CD4-positive, alpha-beta T cell treated with Interleukin-4 for 4 hours (primary cell): ENCODE results near the gene LIN9.
"Not testable (repeated sequence)": the region's sequence is repeated elsewhere in the genome, so short reads cannot be mapped to it uniquely, and the experiment has no call there.

Experiments used
- DNase-seq: peaks from one replicate; pipeline ENCODE4 v3.0.0-alpha.2; 2020

LIN9 gene

GRCh38 chr1:226268421-226269124 lies 40.4 kb downstream of the LIN9 start:
- DNase-seq: no peak

- no peak for DNase-seq
These were observed 47.1 kb downstream of the LIN9 start for GRCh38 chr1:226261818-226262217.

GRCh38 chr1:226255380-226255779 lies 53.6 kb downstream of the LIN9 start:
- DNase-seq: no peak

- no peak for DNase-seq
These were observed 55.0 kb downstream of the LIN9 start for GRCh38 chr1:226253933-226254332.

DNA sequence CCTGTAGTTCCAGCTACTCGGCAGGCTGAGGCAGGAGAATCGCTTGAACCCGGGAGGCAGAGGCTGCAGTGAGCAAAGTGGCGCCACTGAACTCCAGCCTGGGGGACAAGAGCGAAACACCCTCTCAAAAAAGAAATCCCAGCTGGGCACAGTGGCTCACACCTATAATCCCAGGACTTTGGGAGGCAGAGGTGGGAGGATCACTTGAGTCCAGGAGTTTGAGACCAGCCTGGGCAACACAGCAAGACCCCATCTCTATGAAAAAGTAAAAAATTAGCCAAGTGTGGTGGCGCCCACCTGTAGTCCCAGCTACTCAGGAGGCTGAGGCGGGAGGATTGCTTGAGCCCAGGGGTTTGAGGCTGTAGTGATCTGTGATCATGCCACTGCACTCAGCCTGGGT lies 56.1 kb downstream of the LIN9 start:
- DNase-seq: not testable (repeated sequence)

DNA sequence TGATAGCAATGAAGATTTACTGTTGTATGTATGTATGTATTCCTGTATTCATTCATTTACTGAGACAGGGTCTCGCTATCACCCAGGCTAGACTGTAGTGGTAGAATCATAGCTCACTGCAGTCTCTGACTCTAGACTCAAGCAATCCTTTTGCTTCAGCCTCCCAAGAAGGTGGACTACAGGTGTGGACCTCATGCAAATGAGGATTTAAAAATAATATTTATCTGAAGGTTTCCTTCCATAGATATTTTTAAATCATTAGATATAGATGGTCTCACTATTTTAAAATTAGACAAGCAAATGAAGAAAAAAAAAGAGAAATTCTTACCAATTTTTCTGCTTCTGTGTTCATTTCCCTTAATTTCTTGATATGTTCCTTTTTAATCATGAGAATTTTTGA lies 58.5 kb downstream of the LIN9 start:
- no peak for DNase-seq

DNA sequence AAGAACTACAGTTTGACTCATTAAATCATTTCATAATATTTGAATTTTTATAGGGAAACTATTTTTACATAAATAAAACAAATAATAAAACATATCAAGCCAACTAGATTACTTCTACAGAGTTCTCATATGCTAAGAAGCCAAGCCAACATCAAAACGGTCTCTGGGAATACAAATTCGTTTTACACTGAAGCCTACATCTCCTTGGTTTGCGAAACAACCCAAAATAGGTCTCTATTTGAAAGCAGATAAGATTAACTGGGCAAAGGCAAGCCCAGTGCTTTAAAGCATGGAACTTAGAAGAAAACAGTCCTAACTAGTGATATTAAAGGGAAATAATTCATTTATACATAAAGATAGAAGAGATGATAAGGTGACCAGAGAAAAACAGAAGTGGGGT lies 60.2 kb downstream of the LIN9 start:
- DNase-seq: no peak

DNA sequence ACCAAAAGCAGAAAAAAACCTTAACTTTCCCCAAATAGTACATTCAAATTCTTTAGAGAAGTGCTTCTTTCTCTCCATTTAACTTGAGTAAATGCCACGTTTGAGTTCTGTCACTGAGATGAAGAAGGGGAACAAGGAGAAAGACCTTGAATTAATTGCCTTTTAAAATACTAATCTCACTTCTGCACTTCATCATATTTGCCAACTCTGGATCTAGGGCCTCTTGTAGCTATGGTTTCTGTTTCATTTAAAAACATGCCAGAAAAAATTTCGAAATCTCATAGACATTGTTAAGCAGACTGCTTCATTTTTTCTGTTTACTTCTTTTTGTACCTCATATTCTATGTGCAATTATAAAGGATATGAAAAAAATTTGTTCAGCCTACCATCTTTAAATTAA lies 60.9 kb downstream of the LIN9 start:
- no peak for DNase-seq

DNA sequence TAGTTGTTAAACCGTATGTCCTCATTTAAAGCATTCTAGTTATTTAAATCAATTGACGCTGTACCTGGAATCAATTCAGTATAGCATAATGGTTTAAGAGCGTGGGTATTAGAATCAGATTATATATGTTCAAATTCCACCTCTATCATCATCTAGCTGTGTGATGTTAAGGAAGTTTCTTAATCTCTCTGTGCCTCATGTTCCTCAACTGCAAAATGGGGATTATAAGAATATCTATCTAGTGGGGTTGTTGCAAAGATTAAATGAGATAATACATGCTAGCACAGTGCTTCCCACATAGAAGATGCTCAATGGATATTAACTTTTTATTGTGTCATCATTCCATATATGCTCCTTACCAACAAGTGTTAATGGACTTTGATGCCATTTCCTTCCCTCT lies 69.5 kb downstream of the LIN9 start:
- no peak for DNase-seq

- no peak for DNase-seq
These were observed 72.1 kb downstream of the LIN9 start for GRCh38 chr1:226236826-226237225.

DNA sequence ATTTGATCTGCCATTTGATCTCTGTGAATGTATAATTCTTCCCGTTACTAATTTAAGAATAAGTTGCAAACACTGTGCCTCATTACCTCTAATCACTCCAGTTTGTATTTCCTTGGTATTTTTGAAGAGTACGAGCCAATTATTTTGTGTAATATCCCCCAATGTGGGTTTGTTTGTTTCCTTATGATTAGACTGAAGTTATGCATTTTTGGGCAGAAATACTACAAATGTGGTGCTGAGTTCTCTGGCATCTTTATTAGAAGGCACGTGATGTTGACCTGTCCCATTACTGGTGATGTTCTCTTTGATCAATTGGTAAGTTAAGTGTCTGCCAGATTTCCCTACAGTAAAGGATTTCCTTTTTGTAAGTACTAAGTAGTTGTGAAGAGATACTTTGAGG lies 75.2 kb downstream of the LIN9 start:
- no peak for DNase-seq

DNA sequence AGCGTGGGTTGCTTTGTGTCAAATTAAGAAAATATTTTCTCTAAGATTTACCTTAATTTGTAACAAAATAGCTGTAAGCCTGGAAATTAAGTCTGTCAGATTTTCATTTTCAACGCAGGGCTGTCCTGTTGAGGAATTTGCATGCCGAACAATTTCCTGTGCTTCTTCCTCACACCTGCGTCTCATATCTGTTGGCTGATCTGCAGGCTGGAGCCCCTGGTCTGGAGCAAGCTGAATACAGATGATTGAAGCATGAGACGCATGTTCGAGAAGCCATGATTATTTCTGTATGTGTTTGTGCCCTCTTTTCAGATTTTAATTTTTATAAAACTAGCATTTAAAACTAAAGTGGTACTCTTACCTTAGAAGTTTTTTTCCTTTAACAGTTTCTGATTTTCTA lies 75.7 kb downstream of the LIN9 start:
- DNase-seq: no peak

DNA sequence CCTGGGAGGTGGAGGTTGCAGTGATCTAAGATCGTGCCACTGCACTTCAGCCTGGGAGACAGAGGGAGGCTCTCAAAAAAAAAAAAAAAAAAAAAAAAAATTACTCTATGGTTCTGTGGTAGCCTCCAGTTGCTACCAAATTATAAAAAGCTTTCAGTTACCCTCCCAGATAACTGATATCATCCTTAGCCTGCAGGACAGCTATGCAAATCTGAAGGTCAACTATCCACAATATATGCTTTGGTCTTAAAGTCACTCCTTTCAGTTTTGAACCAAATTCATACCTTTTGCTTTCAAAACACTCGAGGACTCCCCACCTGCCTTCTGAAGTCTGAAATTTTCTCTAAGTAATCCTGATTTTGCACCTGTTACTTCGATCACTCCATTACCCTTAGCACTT lies 82.4 kb downstream of the LIN9 start:
- no peak for DNase-seq

DNA sequence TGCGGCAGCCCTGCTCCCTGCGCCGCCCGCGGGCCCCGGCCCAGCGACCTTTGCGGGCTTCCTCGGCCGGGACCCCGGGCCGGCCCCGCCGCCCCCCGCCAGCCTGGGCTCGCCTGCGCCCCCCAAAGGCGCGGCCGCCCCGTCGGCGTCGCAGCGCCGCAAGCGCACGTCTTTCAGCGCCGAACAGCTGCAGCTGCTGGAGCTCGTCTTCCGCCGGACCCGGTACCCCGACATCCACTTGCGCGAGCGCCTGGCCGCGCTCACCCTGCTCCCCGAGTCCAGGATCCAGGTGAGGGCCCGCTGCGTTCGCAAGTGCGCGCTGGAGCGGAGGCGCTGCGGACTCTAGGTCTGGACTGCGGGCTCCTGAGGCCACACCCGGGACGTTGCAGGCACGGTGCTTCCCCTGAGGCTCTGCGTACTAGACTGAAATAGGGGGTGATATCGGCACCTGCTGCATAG lies 85.1 kb downstream of the LIN9 start:
- peak; percentile 8 for DNase-seq

GRCh38 chr1:226223157-226223785 lies 85.7 kb downstream of the LIN9 start, which contains the start of gene MIXL1:
Gene MIXL1, plus strand, starts transcription at chr1:226223664. Its CDS starts 18 bp downstream, at chr1:226223682.
- DNase-seq: no peak

GRCh38 chr1:226222686-226223085 lies 86.3 kb downstream of the LIN9 start:
- DNase-seq: no peak

DNA sequence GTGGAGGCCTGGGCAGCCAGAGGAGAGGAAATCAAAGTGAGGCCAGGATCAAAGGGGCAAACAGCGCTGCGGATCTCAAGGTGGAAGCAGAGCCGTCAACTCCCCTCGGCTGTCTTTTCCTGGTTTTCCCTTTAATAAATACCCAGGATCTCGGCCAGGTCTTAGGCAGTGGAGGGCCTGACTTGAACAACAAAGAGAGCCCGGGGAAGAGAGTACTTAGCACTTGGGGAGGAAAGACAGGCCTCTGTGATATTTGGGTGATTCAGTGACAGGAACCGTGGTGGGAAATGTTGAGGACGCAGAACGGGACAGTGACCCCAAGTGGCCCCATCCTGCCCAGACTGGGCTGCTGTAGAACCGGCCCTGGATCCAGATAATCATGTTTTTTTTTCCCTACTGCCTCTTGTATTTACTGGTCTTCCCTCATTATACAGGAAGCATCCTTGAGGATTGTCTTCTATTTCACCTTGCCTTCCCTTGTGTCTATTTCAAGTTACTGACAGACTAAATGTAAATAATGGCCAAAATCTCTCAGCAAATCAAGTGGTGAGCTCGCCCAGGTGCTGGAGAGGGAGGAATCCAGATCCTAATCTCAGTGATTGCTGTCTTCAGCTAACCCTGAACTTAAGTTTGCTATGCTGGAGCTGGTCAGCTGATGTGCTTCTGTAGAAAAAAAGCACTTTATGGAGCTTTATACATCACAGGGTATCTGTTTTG lies 88.3 kb downstream of the LIN9 start:
- DNase-seq: no peak

DNA sequence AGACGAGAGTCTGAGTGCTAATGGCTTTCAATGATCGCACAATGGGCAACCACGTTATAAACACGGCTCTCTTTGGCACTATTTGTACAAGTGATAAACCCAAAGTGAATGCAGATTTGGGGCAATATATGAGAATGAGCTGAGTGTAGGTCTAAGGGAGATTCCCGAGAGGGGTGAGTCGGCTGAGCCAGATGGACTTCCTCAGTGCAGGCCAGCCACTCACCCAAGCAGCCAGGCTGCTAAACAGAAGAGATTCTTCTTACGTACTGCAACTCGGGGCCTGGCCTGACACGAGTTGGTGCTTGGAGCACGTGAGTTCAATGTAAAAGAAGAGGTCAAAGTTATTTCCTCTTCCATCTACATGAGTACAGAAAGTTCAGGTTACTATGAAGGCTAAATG lies 91.7 kb downstream of the LIN9 start:
- DNase-seq: no peak

- no peak for DNase-seq
These were observed 92.9 kb downstream of the LIN9 start for GRCh38 chr1:226216056-226216455.

- no peak for DNase-seq
These were observed 93.7 kb downstream of the LIN9 start for GRCh38 chr1:226215239-226215638.

GRCh38 chr1:226212545-226212944 lies 96.4 kb downstream of the LIN9 start:
- DNase-seq: no peak

GRCh38 chr1:226211181-226211821 lies 97.7 kb downstream of the LIN9 start:
- DNase-seq: no peak

GRCh38 chr1:226210571-226211176 lies 98.3 kb downstream of the LIN9 start:
- DNase-seq: no peak
